ENCODE measurements around the gene ATXN7. TPM values are rescaled to one million over a fixed set of nuclear protein-coding genes. Genes with fewer than 3 reads are reported as not detected.

ATXN7 gene
- total and polyA plus RNA-seq, 2 of the 13 experiments (the other 11 are each of a cell fraction or from before 2014, with no cell fraction given), result 13.8 to 20.0 TPM

DNA sequence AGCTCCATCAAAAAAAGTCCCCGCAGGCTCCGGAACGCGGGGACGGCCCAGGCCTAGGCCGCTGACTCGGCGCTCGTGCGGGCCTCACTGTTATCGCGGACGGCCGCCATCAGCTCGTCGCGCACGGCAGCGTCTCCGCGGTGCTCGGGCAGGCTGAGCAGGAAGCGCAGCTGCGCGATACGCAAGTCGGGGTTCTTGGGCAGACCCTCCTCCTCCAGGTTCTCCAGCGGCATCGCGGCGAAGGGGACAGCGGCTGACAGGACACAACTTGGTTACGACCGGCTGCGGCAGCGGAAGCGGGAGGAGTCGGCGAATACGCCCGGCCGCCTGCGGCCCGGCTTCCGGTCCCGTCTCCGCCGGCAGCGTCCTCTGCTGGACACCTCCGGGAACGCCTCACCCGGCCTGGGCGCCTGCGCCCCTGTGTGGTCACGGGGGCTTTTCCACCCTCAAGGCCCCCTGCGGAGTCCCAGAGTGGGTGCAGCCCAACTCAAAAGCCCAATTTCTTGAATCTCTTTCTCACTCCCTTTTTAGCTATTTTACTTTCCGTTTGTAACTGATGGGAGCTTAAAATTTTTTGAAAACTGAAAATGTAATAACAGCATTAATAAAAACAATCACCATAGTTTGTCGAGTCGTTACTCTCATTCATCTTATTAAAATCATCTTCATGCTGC is 159.7 kb downstream of the ATXN7 start, which contains the start of gene PSMD6 (continued):
- no peak for TF ChIP-seq NFYC (CRISPR knock-in tag; IDR thresholded peaks at IDR 0.05)
- no peak for TF ChIP-seq PTBP1 (IDR thresholded peaks at IDR 0.05; ENCODE audit: low read depth, low read length, poor library complexity, severe bottlenecking)
- TF ChIP-seq, protein P1, sequence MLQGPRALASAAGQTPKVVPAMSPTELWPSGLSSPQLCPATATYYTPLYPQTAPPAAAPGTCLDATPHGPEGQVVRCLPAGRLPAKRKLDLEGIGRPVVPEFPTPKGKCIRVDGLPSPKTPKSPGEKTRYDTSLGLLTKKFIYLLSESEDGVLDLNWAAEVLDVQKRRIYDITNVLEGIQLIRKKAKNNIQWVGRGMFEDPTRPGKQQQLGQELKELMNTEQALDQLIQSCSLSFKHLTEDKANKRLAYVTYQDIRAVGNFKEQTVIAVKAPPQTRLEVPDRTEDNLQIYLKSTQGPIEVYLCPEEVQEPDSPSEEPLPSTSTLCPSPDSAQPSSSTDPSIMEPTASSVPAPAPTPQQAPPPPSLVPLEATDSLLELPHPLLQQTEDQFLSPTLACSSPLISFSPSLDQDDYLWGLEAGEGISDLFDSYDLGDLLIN (CRISPR knock-in tag; IDR thresholded peaks at IDR 0.05; ENCODE audit: borderline replicate concordance), result peak; percentile 69; the same call in 1 of the 2 replicates
- TF ChIP-seq, protein P2, sequence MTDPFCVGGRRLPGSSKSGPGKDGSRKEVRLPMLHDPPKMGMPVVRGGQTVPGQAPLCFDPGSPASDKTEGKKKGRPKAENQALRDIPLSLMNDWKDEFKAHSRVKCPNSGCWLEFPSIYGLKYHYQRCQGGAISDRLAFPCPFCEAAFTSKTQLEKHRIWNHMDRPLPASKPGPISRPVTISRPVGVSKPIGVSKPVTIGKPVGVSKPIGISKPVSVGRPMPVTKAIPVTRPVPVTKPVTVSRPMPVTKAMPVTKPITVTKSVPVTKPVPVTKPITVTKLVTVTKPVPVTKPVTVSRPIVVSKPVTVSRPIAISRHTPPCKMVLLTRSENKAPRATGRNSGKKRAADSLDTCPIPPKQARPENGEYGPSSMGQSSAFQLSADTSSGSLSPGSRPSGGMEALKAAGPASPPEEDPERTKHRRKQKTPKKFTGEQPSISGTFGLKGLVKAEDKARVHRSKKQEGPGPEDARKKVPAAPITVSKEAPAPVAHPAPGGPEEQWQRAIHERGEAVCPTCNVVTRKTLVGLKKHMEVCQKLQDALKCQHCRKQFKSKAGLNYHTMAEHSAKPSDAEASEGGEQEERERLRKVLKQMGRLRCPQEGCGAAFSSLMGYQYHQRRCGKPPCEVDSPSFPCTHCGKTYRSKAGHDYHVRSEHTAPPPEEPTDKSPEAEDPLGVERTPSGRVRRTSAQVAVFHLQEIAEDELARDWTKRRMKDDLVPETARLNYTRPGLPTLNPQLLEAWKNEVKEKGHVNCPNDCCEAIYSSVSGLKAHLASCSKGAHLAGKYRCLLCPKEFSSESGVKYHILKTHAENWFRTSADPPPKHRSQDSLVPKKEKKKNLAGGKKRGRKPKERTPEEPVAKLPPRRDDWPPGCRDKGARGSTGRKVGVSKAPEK (CRISPR knock-in tag; IDR thresholded peaks at IDR 0.05; ENCODE audit: borderline replicate concordance), result no peak
- peak; percentile 75 for TF ChIP-seq RFXAP (CRISPR knock-in tag; IDR thresholded peaks at IDR 0.05; ENCODE audit: borderline replicate concordance)
- no peak for TF ChIP-seq ZFP62 (CRISPR knock-in tag; IDR thresholded peaks at IDR 0.05)
- TF ChIP-seq ZMYM3 (CRISPR knock-in tag; IDR thresholded peaks at IDR 0.05), result no peak
- TF ChIP-seq ZNF292 (CRISPR knock-in tag; IDR thresholded peaks at IDR 0.05; ENCODE audit: borderline replicate concordance, low read depth), result no peak
- TF ChIP-seq, protein P3, sequence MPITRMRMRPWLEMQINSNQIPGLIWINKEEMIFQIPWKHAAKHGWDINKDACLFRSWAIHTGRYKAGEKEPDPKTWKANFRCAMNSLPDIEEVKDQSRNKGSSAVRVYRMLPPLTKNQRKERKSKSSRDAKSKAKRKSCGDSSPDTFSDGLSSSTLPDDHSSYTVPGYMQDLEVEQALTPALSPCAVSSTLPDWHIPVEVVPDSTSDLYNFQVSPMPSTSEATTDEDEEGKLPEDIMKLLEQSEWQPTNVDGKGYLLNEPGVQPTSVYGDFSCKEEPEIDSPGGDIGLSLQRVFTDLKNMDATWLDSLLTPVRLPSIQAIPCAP (CRISPR knock-in tag; IDR thresholded peaks at IDR 0.05; ENCODE audit: low read depth), result no peak
- TF ChIP-seq ZNF33A (CRISPR knock-in tag; IDR thresholded peaks at IDR 0.05; ENCODE audit: borderline replicate concordance), result peak; percentile 80; the same call in 1 of the 2 replicates
- TF ChIP-seq, protein P4, sequence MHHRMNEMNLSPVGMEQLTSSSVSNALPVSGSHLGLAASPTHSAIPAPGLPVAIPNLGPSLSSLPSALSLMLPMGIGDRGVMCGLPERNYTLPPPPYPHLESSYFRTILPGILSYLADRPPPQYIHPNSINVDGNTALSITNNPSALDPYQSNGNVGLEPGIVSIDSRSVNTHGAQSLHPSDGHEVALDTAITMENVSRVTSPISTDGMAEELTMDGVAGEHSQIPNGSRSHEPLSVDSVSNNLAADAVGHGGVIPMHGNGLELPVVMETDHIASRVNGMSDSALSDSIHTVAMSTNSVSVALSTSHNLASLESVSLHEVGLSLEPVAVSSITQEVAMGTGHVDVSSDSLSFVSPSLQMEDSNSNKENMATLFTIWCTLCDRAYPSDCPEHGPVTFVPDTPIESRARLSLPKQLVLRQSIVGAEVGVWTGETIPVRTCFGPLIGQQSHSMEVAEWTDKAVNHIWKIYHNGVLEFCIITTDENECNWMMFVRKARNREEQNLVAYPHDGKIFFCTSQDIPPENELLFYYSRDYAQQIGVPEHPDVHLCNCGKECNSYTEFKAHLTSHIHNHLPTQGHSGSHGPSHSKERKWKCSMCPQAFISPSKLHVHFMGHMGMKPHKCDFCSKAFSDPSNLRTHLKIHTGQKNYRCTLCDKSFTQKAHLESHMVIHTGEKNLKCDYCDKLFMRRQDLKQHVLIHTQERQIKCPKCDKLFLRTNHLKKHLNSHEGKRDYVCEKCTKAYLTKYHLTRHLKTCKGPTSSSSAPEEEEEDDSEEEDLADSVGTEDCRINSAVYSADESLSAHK (CRISPR knock-in tag; IDR thresholded peaks at IDR 0.05; ENCODE audit: borderline replicate concordance), result no peak
- TF ChIP-seq, protein P5, sequence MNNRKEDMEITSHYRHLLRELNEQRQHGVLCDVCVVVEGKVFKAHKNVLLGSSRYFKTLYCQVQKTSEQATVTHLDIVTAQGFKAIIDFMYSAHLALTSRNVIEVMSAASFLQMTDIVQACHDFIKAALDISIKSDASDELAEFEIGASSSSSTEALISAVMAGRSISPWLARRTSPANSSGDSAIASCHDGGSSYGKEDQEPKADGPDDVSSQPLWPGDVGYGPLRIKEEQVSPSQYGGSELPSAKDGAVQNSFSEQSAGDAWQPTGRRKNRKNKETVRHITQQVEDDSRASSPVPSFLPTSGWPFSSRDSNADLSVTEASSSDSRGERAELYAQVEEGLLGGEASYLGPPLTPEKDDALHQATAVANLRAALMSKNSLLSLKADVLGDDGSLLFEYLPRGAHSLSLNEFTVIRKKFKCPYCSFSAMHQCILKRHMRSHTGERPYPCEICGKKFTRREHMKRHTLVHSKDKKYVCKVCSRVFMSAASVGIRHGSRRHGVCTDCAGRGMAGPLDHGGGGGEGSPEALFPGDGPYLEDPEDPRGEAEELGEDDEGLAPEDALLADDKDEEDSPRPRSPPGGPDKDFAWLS (CRISPR knock-in tag; IDR thresholded peaks at IDR 0.05; ENCODE audit: borderline replicate concordance), result no peak
- TF ChIP-seq, protein P6, sequence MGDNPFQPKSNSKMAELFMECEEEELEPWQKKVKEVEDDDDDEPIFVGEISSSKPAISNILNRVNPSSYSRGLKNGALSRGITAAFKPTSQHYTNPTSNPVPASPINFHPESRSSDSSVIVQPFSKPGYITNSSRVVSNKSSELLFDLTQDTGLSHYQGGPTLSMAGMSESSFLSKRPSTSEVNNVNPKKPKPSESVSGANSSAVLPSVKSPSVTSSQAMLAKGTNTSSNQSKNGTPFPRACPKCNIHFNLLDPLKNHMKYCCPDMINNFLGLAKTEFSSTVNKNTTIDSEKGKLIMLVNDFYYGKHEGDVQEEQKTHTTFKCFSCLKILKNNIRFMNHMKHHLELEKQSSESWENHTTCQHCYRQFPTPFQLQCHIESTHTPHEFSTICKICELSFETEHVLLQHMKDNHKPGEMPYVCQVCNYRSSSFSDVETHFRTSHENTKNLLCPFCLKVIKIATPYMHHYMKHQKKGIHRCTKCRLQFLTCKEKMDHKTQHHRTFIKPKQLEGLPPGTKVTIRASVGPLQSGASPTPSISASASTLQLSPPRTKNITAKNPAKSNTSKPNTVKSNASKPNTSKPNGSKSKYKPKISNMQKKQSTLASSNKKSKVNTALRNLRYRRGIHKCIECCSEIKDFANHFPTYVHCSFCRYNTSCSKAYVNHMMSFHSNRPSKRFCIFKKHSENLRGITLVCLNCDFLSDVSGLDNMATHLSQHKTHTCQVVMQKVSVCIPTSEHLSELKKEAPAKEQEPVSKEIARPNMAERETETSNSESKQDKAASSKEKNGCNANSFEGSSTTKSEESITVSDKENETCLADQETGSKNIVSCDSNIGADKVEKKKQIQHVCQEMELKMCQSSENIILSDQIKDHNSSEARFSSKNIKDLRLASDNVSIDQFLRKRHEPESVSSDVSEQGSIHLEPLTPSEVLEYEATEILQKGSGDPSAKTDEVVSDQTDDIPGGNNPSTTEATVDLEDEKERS (CRISPR knock-in tag; IDR thresholded peaks at IDR 0.05), result no peak
- TF ChIP-seq SRSF1 (optimal IDR thresholded peaks at IDR 0.05; ENCODE audit: low read depth, low read length), result no peak

Data from HepG2 (cell line).